Measurements from ENCODE around the gene SPHKAP.

The SPHKAP gene

GRCh38 chr2:228064024-228064423, 117.5 kb downstream of the SPHKAP start:
- H3K4me3 ChIP-seq (ENCODE audit: low read length): no peak overlapping the region
- H3K4me1 ChIP-seq (ENCODE audit: control insufficient read depth, insufficient read depth, low read length): no peaks in the 10 kb centered on the region
- H3K4me2 ChIP-seq (ENCODE audit: low read length): no peak overlapping the region
- no peak overlapping the region for H3K9ac ChIP-seq (ENCODE audit: low read depth, low read length)
- no peaks in the 10 kb centered on the region for H3K36me3 ChIP-seq (ENCODE audit: insufficient read depth, low read length)
- H3K9me3 ChIP-seq (replicated peaks; ENCODE audit: low read length): no peaks in the 10 kb centered on the region
- peaks cover 8% of the 10 kb centered on the region for H3K27me3 ChIP-seq (ENCODE audit: control insufficient read depth, insufficient read depth, low read length)

DNA sequence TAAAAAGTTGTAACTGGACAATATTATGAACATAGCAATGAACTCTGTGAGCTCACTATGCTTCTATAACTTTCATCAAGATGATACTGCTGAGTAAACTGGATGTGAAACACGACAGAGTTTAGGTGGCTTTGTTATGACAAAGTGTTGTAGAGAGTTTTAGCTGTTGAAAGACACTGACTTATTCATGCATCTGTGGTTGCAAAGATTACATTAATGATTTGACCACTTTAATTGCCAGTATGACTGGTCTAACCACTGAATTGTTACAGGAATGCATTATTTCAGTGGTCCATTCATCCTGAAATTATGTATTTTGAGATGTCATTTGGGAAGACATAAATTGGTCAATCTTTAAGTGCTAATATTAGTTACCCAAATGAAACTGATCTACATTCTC, 117.9 kb downstream of the SPHKAP start:
- Histone ChIP-seq H3K4me3 (ENCODE audit: low read length) (no peak overlapping the region), H3K36me3 (ENCODE audit: insufficient read depth, low read length) (no peaks in the 10 kb centered on the region), H3K4me1 (ENCODE audit: control insufficient read depth, insufficient read depth, low read length) (no peaks in the 10 kb centered on the region), H3K27me3 (ENCODE audit: control insufficient read depth, insufficient read depth, low read length) (peaks cover 11% of the 10 kb centered on the region), H3K4me2 (ENCODE audit: low read length) (no peak overlapping the region), H3K9ac (ENCODE audit: low read depth, low read length) (no peak overlapping the region), H3K9me3 (replicated peaks; ENCODE audit: low read length) (no peaks in the 10 kb centered on the region)

DNA sequence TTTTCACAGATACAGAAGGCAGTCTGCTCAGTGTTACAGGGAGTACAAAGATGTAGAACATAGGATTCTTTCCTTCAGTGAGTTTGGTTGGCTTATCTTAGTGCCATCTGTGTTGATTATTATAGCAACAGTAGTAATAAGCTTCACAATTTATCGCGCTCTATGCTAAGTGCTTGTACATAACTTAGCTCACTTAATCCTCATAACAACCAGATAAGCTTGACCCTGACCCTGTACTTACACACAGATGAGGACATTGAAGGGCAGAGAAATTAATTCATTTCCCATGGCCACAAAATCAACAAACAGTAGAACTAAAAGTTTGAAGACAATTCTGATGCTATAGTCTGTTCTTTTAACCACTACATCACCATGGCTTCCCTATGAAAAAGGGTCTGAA, 121.8 kb downstream of the SPHKAP start:
- H3K9me3 ChIP-seq (replicated peaks; ENCODE audit: low read length): no peaks in the 10 kb centered on the region

GRCh38 chr2:228056293-228057097, 125.0 kb downstream of the SPHKAP start:
- Histone ChIP-seq H3K36me3 (ENCODE audit: insufficient read depth, low read length) (no peaks in the 10 kb centered on the region), H3K4me3 (ENCODE audit: low read length) (no peak overlapping the region), H3K4me2 (ENCODE audit: low read length) (no peak overlapping the region), H3K9ac (ENCODE audit: low read depth, low read length) (no peak overlapping the region), H3K27me3 (ENCODE audit: control insufficient read depth, insufficient read depth, low read length) (peaks cover 6% of the 10 kb centered on the region), H3K9me3 (replicated peaks; ENCODE audit: low read length) (no peaks in the 10 kb centered on the region), H3K4me1 (ENCODE audit: control insufficient read depth, insufficient read depth, low read length) (no peaks in the 10 kb centered on the region)

More for the DNA sequence above, 121.8 kb downstream of the SPHKAP start:
- Histone ChIP-seq H3K36me3 (ENCODE audit: insufficient read depth, low read length) (no peaks in the 10 kb centered on the region), H3K4me3 (ENCODE audit: low read length) (no peak overlapping the region), H3K4me1 (ENCODE audit: control insufficient read depth, insufficient read depth, low read length) (no peaks in the 10 kb centered on the region), H3K27me3 (ENCODE audit: control insufficient read depth, insufficient read depth, low read length) (peaks cover 9% of the 10 kb centered on the region), H3K9ac (ENCODE audit: low read depth, low read length) (no peak overlapping the region), H3K4me2 (ENCODE audit: low read length) (no peak overlapping the region)

DNA sequence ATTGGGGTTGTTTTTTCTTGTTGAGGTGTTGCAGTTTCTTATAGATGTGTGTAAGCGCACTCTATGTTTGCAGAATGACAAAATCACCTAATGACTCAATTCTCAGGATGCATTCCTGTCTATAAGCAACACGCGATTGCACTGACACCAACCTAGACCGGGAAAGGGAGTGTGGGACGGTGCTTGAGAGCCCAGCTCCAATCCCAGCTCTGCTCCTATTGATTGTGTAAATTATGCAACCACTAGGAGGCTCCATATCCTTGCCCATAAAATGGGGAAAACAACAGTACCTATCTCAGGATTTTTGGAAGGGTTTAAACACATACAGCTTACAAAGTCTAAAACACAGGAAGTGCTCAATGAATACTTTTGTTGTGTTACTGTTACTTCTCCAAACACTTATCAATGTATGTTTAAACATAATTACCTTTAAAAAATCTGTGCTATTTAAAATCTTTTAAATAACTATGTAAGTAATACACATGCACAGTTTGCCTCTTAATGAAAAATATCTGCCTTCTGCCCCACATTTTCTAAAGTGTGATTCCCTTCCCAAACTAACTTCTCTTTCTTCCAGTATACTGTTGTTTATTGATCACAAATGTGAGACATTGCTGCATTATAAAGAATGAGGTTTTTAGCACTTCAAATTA, 132.5 kb downstream of the SPHKAP start:
- Histone ChIP-seq H3K9ac (ENCODE audit: low read depth, low read length) (no peak overlapping the region), H3K36me3 (ENCODE audit: insufficient read depth, low read length) (no peaks in the 10 kb centered on the region), H3K27me3 (ENCODE audit: control insufficient read depth, insufficient read depth, low read length) (peaks cover 5% of the 10 kb centered on the region), H3K9me3 (replicated peaks; ENCODE audit: low read length) (no peaks in the 10 kb centered on the region), H3K4me1 (ENCODE audit: control insufficient read depth, insufficient read depth, low read length) (peaks cover 2% of the 10 kb centered on the region), H3K4me2 (ENCODE audit: low read length) (no peak overlapping the region), H3K4me3 (ENCODE audit: low read length) (no peak overlapping the region)

- no peaks in the 10 kb centered on the region for H3K4me1 ChIP-seq (ENCODE audit: control insufficient read depth, insufficient read depth, low read length)
- no peaks in the 10 kb centered on the region for H3K36me3 ChIP-seq (ENCODE audit: insufficient read depth, low read length)
- no peak overlapping the region for H3K4me2 ChIP-seq (ENCODE audit: low read length)
- H3K27me3 ChIP-seq (ENCODE audit: control insufficient read depth, insufficient read depth, low read length): no peaks in the 10 kb centered on the region
- no peaks in the 10 kb centered on the region for H3K9me3 ChIP-seq (replicated peaks; ENCODE audit: low read length)
- H3K4me3 ChIP-seq (ENCODE audit: low read length): no peak overlapping the region
- no peak overlapping the region for H3K9ac ChIP-seq (ENCODE audit: low read depth, low read length)
Observed at GRCh38 chr2:228040995-228041394, 140.5 kb downstream of the SPHKAP start.

- Histone ChIP-seq H3K9me3 (replicated peaks; ENCODE audit: low read length) (no peaks in the 10 kb centered on the region), H3K4me2 (ENCODE audit: low read length) (no peak overlapping the region), H3K27me3 (ENCODE audit: control insufficient read depth, insufficient read depth, low read length) (no peaks in the 10 kb centered on the region), H3K9ac (ENCODE audit: low read depth, low read length) (no peak overlapping the region), H3K36me3 (ENCODE audit: insufficient read depth, low read length) (no peaks in the 10 kb centered on the region), H3K4me3 (ENCODE audit: low read length) (no peak overlapping the region), H3K4me1 (ENCODE audit: control insufficient read depth, insufficient read depth, low read length) (no peaks in the 10 kb centered on the region)
Observed at GRCh38 chr2:228039752-228040534, 141.5 kb downstream of the SPHKAP start.

GRCh38 chr2:228038967-228039366, 142.5 kb downstream of the SPHKAP start:
- Histone ChIP-seq H3K4me3 (ENCODE audit: low read length) (no peak overlapping the region), H3K27me3 (ENCODE audit: control insufficient read depth, insufficient read depth, low read length) (no peaks in the 10 kb centered on the region), H3K9me3 (replicated peaks; ENCODE audit: low read length) (no peaks in the 10 kb centered on the region), H3K9ac (ENCODE audit: low read depth, low read length) (no peak overlapping the region), H3K36me3 (ENCODE audit: insufficient read depth, low read length) (no peaks in the 10 kb centered on the region), H3K4me2 (ENCODE audit: low read length) (no peak overlapping the region), H3K4me1 (ENCODE audit: control insufficient read depth, insufficient read depth, low read length) (no peaks in the 10 kb centered on the region)

GRCh38 chr2:228037915-228038314, 143.6 kb downstream of the SPHKAP start:
- H3K4me2 ChIP-seq (ENCODE audit: low read length): no peak overlapping the region
- H3K27me3 ChIP-seq (ENCODE audit: control insufficient read depth, insufficient read depth, low read length): no peaks in the 10 kb centered on the region
- no peak overlapping the region for H3K4me3 ChIP-seq (ENCODE audit: low read length)
- H3K9ac ChIP-seq (ENCODE audit: low read depth, low read length): no peak overlapping the region
- H3K4me1 ChIP-seq (ENCODE audit: control insufficient read depth, insufficient read depth, low read length): no peaks in the 10 kb centered on the region
- H3K9me3 ChIP-seq (replicated peaks; ENCODE audit: low read length): no peaks in the 10 kb centered on the region
- H3K36me3 ChIP-seq (ENCODE audit: insufficient read depth, low read length): no peaks in the 10 kb centered on the region

- no peak overlapping the region for H3K4me2 ChIP-seq (ENCODE audit: low read length)
- no peak overlapping the region for H3K4me3 ChIP-seq (ENCODE audit: low read length)
- H3K27me3 ChIP-seq (ENCODE audit: control insufficient read depth, insufficient read depth, low read length): no peaks in the 10 kb centered on the region
- no peaks in the 10 kb centered on the region for H3K4me1 ChIP-seq (ENCODE audit: control insufficient read depth, insufficient read depth, low read length)
- no peaks in the 10 kb centered on the region for H3K36me3 ChIP-seq (ENCODE audit: insufficient read depth, low read length)
- H3K9ac ChIP-seq (ENCODE audit: low read depth, low read length): no peak overlapping the region
- no peaks in the 10 kb centered on the region for H3K9me3 ChIP-seq (replicated peaks; ENCODE audit: low read length)
Observed at GRCh38 chr2:228023619-228024018, 157.9 kb downstream of the SPHKAP start.

- no peaks in the 10 kb centered on the region for H3K4me1 ChIP-seq (ENCODE audit: control insufficient read depth, insufficient read depth, low read length)
- H3K4me2 ChIP-seq (ENCODE audit: low read length): no peak overlapping the region
- no peak overlapping the region for H3K9ac ChIP-seq (ENCODE audit: low read depth, low read length)
- no peak overlapping the region for H3K4me3 ChIP-seq (ENCODE audit: low read length)
- no peaks in the 10 kb centered on the region for H3K27me3 ChIP-seq (ENCODE audit: control insufficient read depth, insufficient read depth, low read length)
- H3K9me3 ChIP-seq (replicated peaks; ENCODE audit: low read length): no peaks in the 10 kb centered on the region
- H3K36me3 ChIP-seq (ENCODE audit: insufficient read depth, low read length): no peaks in the 10 kb centered on the region
Observed at GRCh38 chr2:228018311-228018710, 163.2 kb downstream of the SPHKAP start.

Data from skeletal muscle satellite cell (primary cell).